Stimulated activated CD8-positive, alpha-beta memory T cell treated with anti-CD3 and anti-CD28 coated beads, Interleukin-7, amount 100 ng/mL, for 48 hours (primary cell): ENCODE measurements around the gene HPSE2.
A peak's percentile ranks its signal among the peaks of the same experiment; 100 is the strongest.

Source experiments
- DNase-seq, 2 donors: peaks; one replicate each; pipeline ENCODE4 v3.0.0-alpha.2; 2020; ENCODE audit warnings: low read depth in 1 of 2; ENCODE audit errors: extremely low read depth in 1 of 2

HPSE2 gene

GRCh38 chr10:98445200-98445812 is 790.3 kb downstream of the HPSE2 start:
- DNase-seq = no peak

GRCh38 chr10:98444314-98445006 is 791.2 kb downstream of the HPSE2 start:
- DNase-seq = no peak

GRCh38 chr10:98438715-98439114 is 796.9 kb downstream of the HPSE2 start:
- no peak for DNase-seq

- DNase-seq = no peak
Observed at GRCh38 chr10:98436704-98437103, 798.9 kb downstream of the HPSE2 start.

GRCh38 chr10:98435178-98435577 is 800.5 kb downstream of the HPSE2 start:
- DNase-seq = no peak

- DNase-seq = no peak
Observed at GRCh38 chr10:98433881-98434732, 801.5 kb downstream of the HPSE2 start.

- no peak for DNase-seq
Observed at GRCh38 chr10:98433371-98433770, 802.3 kb downstream of the HPSE2 start.

- no peak for DNase-seq
Observed at GRCh38 chr10:98432330-98432729, 803.3 kb downstream of the HPSE2 start.

- no peak for DNase-seq
Observed at GRCh38 chr10:98431016-98431415, 804.6 kb downstream of the HPSE2 start.

- DNase-seq = no peak
Observed at GRCh38 chr10:98430427-98430826, 805.2 kb downstream of the HPSE2 start.

GRCh38 chr10:98429320-98430072 is 806.2 kb downstream of the HPSE2 start:
- DNase-seq = no peak

GRCh38 chr10:98427011-98427515 is 808.6 kb downstream of the HPSE2 start:
- no peak for DNase-seq

GRCh38 chr10:98425511-98426352 is 809.9 kb downstream of the HPSE2 start:
- peak in 1 of 2 donors; percentile 20 for DNase-seq

GRCh38 chr10:98424295-98425254 is 811.1 kb downstream of the HPSE2 start:
- DNase-seq = no peak

GRCh38 chr10:98423691-98424120 is 811.9 kb downstream of the HPSE2 start:
- no peak for DNase-seq

GRCh38 chr10:98422182-98422581 is 813.5 kb downstream of the HPSE2 start:
- no peak for DNase-seq

GRCh38 chr10:98420786-98421185 is 814.9 kb downstream of the HPSE2 start:
- DNase-seq = no peak

- no peak for DNase-seq
Observed at GRCh38 chr10:98419469-98420261, 816.0 kb downstream of the HPSE2 start.
